Panc1 (cell line): ENCODE data around the gene NPHP4. TPM values are rescaled to one million over a fixed set of nuclear protein-coding genes. Genes with fewer than 3 reads are reported as not detected.

Experiments
- ATAC-seq: fragments of 200-7000 bp; cut with Tn5 transposase; 2 replicates; pipeline ENCODE4 v1.9.1; 2020; ENCODE audit warnings: mild to moderate bottlenecking, moderate library complexity
- BruUV-seq: library from RNA; stranded (reverse); fragments of 400-500 nt; replicated peaks from 2 replicates; lab custom pipeline; 2021; lab: Mats Ljungman, UMichigan
- CTCF ChIA-PET: fragments of 300-600 bp; sonication (Branson Sonifier 250); formaldehyde crosslinking; loops from one replicate; lab custom pipeline; 2022; ENCODE audit warnings: antibody characterized with exemption; lab: Charles Lee
- POLR2A ChIA-PET: fragments of 300-600 bp; sonication (Branson Sonifier 250); formaldehyde crosslinking; loops from one replicate; lab custom pipeline; 2022; ENCODE audit warnings: antibody characterized with exemption; lab: Charles Lee
- DNase-seq: peaks from one replicate; pipeline ENCODE4 v3.0.0-alpha.2; 2010; ENCODE audit warnings: low read depth, low spot score
- H3K27ac ChIP-seq: 2 replicates; pipeline ENCODE4 v1.5.1; 2011; ENCODE audit warnings: mild to moderate bottlenecking, low read length, inconsistent platforms
- H3K27me3 ChIP-seq: fragments of 200-500 bp; sonication (Bioruptor generic); 2 replicates; pipeline ENCODE4 v1.6.0; 2014; ENCODE audit warnings: low read length, inconsistent platforms; ENCODE audit not compliant: control insufficient read depth, insufficient read depth
- H3K36me3 ChIP-seq: fragments of 200-500 bp; sonication (Bioruptor generic); 2 replicates; pipeline ENCODE4 v1.5.1; 2014; ENCODE audit warnings: inconsistent platforms, mild to moderate bottlenecking, low read length, moderate library complexity; ENCODE audit not compliant: control insufficient read depth, insufficient read depth
- H3K4me1 ChIP-seq: 2 replicates; pipeline ENCODE4 v1.5.1; 2011; ENCODE audit warnings: inconsistent platforms, mild to moderate bottlenecking, low read length, moderate library complexity; ENCODE audit not compliant: control insufficient read depth, insufficient read depth
- H3K4me3 ChIP-seq, 2 experiments: 2 replicates each; pipeline ENCODE4 v1.5.1; 2011 to 2012; ENCODE audit warnings: low read depth in 2 of 2, low read length in 2 of 2, mild to moderate bottlenecking in 2 of 2, inconsistent platforms in 1 of 2, moderate library complexity in 1 of 2
- H3K9me3 ChIP-seq: fragments of 200-500 bp; sonication (Bioruptor generic); 2 replicates; pipeline ENCODE4 v1.5.1; 2014; ENCODE audit warnings: low read depth, mild to moderate bottlenecking, inconsistent platforms, low read length, moderate library complexity; ENCODE audit not compliant: control insufficient read depth, insufficient read depth
- CTCF ChIP-seq: fragments of 450-650 bp; IDR thresholded peaks from 2 replicates; pipeline ENCODE4 v1.5.1; 2017; ENCODE audit warnings: mild to moderate bottlenecking
- REST ChIP-seq, 2 experiments: IDR thresholded peaks; 2 replicates each; pipeline ENCODE4 v1.6.1; 2011 to 2012; ENCODE audit warnings: low read depth in 2 of 2, control low read depth in 1 of 2, low read length in 1 of 2, mild to moderate bottlenecking in 1 of 2, moderate library complexity in 1 of 2; ENCODE audit not compliant: insufficient read depth in 1 of 2
- TCF7L2 ChIP-seq: IDR thresholded peaks from 2 replicates; pipeline ENCODE4 v1.6.1; 2011; ENCODE audit warnings: mild to moderate bottlenecking, low read depth, low read length, inconsistent platforms
- in situ Hi-C: cut with HindIII; loops from 2 replicates; pipeline ENCODE4 v1.10.0; 2016; ENCODE audit warnings: low sequenced_read_pairs, low pct_unique_long_range_greater_than_20kb
- intact Hi-C: fragments of 100-400 bp; cut with micrococcal nuclease; formaldehyde crosslinking; loops from one replicate; pipeline ENCODE4 v1.10.0; 2022; ENCODE audit not compliant: unreplicated experiment
- total RNA-seq: library from RNA; stranded (reverse); gene quantifications from one replicate; pipeline ENCODE4 v1.2.1, GENCODE V29; 2021; ENCODE audit not compliant: unreplicated experiment

Gene NPHP4
- total RNA-seq, 1 experiment from 2014 or later = 20.1 TPM

- no peak for DNase-seq
- no TSS peak for BruUV-seq
- POLR2A ChIA-PET = no interaction called here
These were observed 43.1 kb upstream of the NPHP4 start for GRCh38 chr1:6035303-6035702.

GRCh38 chr1:6034750-6035096, 42.5 kb upstream of the NPHP4 start:
- Histone ChIP-seq H3K4me3 (no peak overlapping the region), H3K36me3 (no peaks in the 10 kb centered on the region), H3K4me1 (peaks cover 17% of the 10 kb centered on the region), H3K27ac (0 out of 2 replicates have a peak overlapping the region, but pooled peaks have one; percentile 31), H3K9me3 (no peaks in the 10 kb centered on the region), H3K27me3 (no peaks in the 10 kb centered on the region)
- DNase-seq (no peak), ATAC-seq (no peak)
- TF ChIP-seq REST (IDR thresholded peaks at IDR 0.05; ENCODE audit: insufficient read depth in 1 of 2, low read depth in 2 of 2, low read length in 1 of 2) (no peak), CTCF (peak; percentile 35), TCF7L2 (no peak)
- in situ Hi-C loops (no loop called here), intact Hi-C loops (no loop called here)
- BruUV-seq = no TSS peak
- CTCF ChIA-PET = interaction anchor here (0.6 to 0.8 kb wide), 5 partner anchors 9 to 207 kb away, joined by 3 to 4 read pairs (median 3); no protein-coding TSS in a partner anchor
- POLR2A ChIA-PET = no interaction called here

More at GRCh38 chr1:6035303-6035702, 43.1 kb upstream of the NPHP4 start:
- Histone ChIP-seq H3K9me3 (no peaks in the 10 kb centered on the region), H3K27me3 (no peaks in the 10 kb centered on the region), H3K27ac (no peak overlapping the region), H3K4me1 (peaks cover 17% of the 10 kb centered on the region), H3K4me3 (no peak overlapping the region), H3K36me3 (no peaks in the 10 kb centered on the region)
- in situ Hi-C loops (no loop called here), intact Hi-C loops (no loop called here)
- TF ChIP-seq CTCF = no peak
- CTCF ChIA-PET = interaction anchor here (0.8 kb wide), 1 partner anchor 9 kb away, joined by 4 read pairs; no protein-coding TSS in a partner anchor
- no peak for ATAC-seq
